ENCODE data around the gene ABHD11.
"Not testable (repeated sequence)": the region's sequence is repeated elsewhere in the genome, so short reads cannot be mapped to it uniquely, and the experiment has no call there.

The ABHD11 gene

GRCh38 chr7:73718905-73719805 lies 19.4 kb downstream of the ABHD11 start, which contains the start of gene STX1A:
STX1A (minus strand) TSS chr7:73719669; CDS start chr7:73719631, 38 bp downstream.
- DNase-seq (ENCODE audit: low spot score), result peak; percentile 87

DNA sequence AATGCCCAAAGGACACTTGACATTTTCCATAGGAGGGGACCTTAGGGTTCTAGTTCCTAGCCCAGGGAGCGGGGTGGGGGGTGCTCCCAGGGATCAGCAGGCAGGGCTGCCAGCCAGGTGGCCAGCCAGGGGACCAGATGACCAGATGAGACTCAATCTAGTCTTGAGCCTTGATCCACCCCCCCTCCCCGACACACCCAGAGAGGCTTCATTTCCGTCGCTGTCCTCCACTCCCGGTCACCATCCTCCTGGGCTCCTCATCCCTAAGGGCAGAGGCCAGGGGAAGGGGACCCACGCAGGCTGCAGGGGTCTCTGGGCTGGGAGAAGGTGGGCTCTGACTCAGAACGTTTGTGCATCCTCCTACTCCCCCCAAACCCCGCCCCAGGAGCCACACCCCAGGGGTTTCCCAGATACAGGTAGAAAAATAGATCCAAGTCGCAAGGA lies 20.1 kb downstream of the ABHD11 start:
- no peak for DNase-seq (ENCODE audit: low spot score)

GRCh38 chr7:73717991-73718405 lies 20.6 kb downstream of the ABHD11 start:
- DNase-seq (ENCODE audit: low spot score), result no peak

- no peak for DNase-seq (ENCODE audit: low spot score)
Measured at GRCh38 chr7:73717025-73717807, 21.4 kb downstream of the ABHD11 start.

DNA sequence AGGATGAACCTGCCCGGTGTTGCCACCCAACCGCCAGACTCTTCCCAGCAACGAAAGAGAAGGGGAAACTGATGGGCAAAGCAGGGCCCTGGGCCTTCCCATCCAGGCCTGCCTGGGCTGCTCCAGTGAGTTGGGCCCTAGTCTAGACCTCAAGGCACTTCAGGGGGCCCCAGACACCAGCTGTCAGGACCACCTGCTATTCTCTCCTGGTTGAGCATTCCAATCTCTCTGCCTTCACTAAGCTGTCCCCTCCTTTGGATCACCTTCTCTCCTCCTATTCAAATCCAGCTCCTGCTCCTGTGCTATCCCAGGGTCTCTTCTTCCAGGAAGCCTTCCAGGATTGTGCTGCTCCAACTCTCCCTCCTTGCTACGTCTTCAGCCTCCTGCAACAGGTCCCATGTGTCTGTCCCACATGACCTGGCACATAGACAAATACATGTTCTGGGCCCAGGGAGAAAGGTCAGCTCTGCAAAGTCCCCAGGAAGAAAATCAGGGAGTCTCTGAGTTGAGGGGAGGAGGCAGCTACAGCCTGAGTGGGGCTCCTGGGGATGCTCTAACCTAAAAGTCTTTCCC lies 22.2 kb downstream of the ABHD11 start:
- DNase-seq (ENCODE audit: low spot score), result no peak

DNA sequence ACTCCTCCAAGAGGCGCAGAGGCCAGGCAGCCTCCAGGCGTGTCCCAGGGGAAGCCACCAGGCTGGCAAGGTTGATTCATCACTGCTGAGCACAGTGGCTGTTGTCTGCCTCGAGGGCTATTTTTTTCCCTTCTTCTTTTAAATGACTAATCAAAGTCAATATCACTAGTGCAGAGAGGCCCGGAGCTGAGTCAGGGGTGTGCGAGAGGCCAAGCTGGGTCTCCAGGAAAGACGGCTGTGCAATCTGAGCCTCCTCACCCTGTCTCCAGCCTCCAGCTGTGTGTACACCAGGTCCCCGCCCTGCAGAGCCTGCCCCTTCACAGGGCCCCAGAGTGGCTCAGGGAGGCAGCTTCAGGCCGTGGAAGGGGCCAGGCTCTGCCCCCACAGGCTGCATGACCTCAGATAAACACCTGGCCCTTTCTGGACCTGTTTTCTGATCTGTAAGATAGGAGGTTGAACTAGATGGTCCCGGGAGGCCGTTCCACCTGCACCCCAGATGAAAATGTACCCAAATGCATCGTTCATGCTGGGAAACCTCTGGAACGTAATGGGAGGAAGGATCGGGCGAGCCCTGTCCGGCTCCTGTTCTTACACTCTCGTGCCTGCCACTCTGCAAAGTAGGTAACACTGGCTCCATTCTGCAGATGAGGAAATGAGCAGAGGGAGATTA lies 22.8 kb downstream of the ABHD11 start:
- DNase-seq (ENCODE audit: low spot score), result peak; percentile 73

DNA sequence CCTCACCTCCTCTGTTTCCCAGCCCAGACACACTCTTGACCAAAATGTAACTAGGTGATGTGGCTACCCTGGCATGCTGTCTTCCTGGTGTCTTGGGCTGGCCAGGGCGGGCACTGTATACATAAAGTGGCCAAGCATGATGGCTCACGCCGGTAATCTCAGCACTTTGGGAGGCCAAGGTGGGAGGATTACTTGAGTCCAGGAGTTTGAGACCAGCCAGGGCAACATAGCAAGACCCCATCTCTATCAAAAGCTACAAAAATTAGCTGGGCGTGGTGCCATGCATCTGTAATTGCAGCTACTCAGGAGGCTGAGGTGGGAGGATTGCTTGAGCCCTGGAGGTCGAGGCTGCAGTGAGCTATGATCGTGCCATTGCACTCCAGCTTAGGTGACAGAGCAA lies 25.3 kb downstream of the ABHD11 start:
- not testable (repeated sequence) for DNase-seq (ENCODE audit: low spot score)

DNA sequence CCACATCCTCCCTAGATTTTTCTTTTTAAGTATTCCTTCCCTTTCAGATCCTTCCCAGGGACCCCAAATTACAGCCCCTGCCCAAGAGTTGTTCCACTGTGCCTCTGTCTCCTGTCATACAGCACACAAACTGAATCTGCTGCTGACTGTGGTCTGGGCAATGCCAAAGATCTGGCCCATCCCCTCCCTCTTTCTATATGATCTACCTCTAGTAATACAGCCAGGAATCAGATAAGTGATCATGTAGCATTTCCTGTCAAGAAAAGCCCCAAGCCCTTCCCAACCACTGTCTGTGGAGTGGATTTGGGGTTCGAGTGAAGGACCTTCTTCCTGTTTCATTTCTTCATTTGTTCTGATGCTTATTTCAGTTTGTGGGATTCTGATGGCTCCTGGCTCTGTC lies 25.8 kb downstream of the ABHD11 start:
- DNase-seq (ENCODE audit: low spot score), result no peak

- no peak for DNase-seq (ENCODE audit: low spot score)
Measured at GRCh38 chr7:73708961-73709549, 29.5 kb downstream of the ABHD11 start.

DNA sequence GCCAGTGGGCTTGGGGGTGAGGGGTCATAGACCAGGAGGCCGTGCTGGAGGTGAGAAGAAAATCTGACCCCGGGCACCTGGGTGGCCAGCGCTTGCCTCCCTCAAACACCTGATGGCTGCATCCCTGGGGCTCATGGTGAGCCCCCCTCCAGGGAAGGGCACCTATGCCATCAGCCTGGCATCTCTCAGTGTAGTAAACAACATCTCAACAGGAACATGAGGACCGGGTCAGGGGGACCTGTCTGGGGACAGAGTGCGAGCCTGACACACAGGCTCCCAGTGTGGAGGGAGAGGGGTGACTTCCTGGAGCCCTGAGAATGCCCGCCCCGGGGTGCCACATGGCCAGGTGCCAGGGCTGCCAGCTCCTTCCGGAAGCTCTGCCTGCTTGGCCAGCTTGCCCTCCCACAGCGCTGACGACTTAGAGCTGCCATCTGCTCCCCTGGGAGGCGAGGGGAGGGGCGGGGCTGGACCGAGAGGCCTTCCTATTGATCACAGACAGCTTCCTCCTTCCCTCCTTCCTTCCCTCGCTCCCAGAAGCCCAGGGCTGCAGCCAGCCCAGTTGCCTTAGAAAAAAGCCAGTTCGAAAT lies 31.5 kb downstream of the ABHD11 start:
- no peak for DNase-seq (ENCODE audit: low spot score)

GRCh38 chr7:73706126-73707044 lies 32.2 kb downstream of the ABHD11 start:
- no peak for DNase-seq (ENCODE audit: low spot score)

DNA sequence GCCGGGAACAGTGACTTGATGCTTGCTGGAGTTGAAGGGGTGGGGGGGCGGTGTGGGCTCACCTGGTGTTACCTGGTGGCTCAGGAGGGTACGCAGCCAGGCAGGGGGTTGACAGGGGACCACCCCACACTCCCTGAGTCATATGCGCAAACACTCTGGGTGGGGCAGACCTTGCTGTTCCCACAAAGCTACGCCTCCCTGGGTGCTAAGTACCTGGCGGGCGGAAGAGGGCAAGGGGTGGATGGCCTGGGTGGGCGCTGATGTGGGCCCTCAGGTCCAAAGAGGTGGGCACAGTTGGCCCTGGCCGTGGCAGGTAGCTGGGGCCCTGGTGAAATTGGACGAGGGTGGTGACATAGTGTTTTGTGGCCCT lies 33.1 kb downstream of the ABHD11 start:
- DNase-seq (ENCODE audit: low spot score), result no peak

DNA sequence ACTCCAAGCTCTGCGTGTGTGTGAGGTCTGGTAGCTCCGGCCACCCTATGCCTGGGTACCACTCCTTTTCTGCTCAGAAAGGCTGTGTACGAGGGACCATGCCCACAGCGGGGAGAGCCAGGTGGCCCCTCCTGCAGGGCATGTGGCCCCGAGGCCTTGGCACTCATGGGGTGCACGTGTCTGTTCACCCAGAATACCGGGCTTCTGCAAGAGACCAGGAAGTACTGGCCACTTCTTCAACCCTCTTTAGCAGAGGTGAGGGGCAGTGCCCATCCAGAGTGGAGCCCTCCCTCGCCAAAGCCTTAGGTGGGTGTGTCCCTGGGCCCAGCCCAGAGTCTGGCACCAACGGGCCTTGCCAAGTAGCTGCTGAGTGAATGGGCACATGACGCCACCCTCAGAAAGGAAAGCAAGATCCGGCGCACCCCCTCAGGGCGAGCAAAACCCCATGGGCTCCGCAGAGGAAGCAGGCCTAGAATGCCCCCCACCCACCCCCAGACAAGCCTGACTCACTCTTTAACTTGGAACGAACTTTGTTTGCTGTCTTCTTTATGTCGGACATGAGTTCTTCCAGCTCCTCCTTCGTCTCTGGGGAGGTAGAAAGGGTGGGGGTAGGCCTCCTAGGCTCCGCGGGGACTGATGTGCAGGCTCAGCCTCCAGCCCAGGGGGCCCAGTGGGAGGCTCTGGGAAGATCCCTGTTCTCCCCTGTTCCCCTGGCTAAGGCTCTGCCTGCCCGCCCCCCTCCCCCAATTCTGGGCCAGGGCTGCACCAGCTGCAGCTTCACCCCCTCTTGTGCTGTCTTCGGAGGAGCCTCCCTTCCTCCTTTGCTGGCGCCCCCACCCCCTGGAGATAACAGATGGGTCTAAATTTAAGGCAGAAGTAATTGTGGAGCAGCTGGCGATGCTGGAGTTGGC lies 33.7 kb downstream of the ABHD11 start:
- DNase-seq (ENCODE audit: low spot score), result no peak

DNA sequence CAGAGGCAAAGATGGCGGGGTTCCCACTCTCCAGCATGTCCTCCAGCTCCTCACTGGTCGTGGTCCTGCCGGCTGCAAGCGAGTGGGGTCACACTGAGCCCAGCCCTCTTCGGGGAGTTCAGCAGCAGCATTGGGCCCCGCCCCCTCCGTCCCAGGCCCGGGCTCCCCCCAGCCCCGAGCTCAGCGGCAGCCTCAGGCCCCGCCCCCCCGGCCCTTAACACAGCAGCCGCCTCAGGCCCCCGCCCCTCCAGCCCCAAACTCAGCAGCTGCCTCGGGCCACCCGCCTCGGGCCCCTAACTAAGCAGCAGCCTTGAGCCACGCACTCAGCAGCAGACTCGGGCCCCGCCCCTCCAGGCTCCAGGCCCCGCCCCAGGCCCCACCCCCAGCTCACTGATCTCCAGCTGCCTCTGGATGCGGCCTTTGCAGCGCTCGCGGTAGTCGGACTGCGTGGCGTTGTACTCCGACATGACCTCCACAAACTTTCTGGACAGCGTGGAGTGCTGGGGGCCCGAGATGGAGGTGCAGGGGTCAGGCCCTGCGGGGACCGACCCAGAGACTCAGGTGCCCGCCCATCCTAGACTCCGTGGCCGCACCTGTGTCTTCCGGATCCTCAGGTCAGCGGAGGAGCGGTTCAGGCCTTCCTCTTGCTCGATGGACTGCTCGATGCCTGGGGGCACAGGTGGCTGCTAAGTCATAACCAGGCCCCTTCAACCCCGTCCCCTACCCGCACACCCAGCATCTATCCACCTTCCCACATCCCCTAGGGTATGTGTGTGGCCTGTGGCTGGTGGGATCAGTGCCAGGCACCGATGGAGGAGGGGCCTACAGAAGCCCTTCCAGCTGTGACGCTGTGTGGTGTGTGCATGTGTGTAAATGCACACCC lies 34.6 kb downstream of the ABHD11 start:
- DNase-seq (ENCODE audit: low spot score), result no peak

GRCh38 chr7:73703225-73703624 lies 35.4 kb downstream of the ABHD11 start:
- no peak for DNase-seq (ENCODE audit: low spot score)

- no peak for DNase-seq (ENCODE audit: low spot score)
Measured at GRCh38 chr7:73702665-73703064, 35.9 kb downstream of the ABHD11 start.

- DNase-seq (ENCODE audit: low spot score), result no peak
Measured at GRCh38 chr7:73702226-73702625, 36.4 kb downstream of the ABHD11 start.

DNA sequence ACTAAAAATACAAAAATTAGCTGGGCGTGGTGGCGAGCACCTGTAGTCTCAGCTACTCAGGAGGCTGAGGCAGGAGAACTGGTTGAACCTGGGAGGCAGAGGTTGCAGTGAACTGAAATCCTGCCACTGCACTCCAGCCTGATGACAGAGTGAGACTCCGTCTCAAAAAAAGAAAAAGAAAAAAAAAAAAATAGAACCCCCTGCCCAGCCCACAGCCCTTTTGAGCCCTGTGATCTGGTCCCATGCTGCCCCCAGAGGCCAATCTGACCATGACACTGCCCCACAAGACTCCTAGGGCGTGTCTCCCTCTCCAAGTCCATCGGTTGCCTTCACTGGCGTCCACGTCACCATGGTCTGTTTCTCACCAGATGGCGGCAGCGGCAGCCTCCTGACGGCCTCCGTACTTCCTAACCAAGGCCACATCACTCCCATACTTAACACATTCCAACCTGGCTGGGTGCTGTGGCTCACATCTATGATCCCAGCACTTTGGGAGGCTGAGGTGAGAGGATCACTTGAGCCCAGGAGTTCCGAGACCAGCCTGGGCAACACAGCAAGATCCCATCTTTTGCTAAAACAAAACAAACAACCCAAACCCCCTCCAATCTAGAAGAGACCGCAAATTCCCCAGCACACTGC lies 37.1 kb downstream of the ABHD11 start:
- DNase-seq (ENCODE audit: low spot score), result peak; percentile 37
